Measurements from ENCODE around the gene CSNK1E.

Gene CSNK1E

DNA sequence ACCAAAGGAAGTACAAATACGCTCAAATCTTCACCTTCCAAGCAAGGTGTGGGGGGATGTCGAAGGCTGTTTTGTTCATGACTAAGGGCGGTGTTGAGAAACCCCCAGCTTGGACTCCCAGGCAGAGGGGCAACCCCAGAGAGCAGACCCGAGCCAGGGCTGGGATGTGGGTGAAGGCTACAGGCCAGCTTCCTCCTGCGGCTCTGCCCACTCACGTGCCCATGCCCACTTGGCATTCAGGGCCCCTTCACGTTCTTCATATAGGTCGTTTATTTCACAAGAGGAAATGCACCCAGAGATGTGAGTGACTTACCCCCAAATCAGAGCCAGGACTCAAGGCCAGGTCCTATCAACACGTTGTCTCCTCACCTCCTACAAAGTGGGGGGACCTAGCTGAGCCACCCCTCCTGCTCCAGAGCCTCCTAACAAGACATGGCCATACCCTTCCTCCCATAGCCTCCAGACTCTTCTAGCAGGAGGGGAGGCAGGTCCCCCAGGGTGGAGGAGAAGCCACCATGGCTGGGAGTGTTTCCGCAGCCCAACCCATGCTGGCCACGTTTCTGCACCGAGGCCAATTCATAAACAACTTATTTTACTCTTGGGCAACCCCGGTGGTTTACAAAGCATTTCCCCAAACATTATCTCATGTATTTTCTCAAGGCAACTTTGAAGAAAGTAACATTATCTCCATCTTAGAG is 66.4 kb downstream of the CSNK1E start:
- FAIRE-seq (no peak), DNase-seq (ENCODE audit: low spot score) (no peak)

DNA sequence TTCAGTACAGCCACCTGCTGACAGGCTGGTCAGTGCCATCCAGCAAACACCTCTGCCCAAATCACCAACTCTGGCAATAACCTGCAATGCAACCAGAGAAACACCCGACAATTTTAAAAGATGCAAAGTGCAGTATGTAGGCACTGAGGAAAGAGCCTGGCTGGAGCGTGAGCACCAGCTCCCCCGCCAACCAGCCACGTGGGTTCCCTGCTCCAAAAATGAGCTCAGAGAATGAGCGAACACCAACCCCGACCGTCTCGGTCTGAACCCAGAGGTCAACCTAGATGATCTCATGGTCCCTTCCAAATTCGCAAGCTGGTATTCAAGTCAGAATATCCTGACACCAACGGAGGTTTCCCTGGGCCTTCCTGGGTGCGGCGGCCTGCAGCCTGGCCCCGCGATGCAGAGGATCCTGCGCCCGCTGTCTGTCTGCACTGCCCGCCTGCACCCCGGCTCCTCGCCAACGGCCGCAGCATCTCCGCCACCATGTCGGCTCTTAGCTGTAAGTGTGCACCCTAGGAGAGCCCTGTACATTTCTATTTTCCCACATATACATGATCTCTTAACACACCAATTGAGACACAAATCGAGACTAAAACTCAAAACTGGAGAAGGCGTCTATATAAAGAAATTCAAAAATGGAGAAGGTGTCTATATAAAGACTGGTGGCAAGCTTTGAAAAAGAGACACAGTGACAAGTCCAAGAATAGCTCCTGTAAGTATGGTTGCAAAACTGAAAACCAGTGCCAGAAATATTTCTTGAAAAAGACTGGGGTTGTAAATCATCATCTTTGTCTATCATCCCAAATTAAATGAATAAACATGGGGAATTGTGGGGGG is 67.2 kb downstream of the CSNK1E start:
- FAIRE-seq (no peak), DNase-seq (ENCODE audit: low spot score) (no peak)

DNA sequence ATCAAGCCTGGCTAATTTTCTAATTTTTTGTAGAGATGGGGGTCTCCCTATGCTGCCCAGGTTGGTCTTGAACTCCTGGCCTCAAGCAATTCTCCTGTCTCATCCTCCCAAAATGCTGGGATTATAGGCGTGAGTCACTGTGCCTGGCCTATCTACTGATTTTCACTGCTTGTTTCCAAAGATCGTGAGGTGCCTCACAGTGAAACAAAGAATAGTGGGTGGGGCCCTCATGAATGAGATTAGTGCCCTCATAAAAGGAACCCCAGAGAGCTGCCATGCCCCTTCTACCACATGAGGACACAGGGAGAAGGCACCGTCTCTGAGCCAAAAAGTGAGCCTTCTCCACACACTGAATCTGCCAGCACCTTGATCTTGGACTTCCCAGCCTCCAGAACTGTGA is 67.9 kb downstream of the CSNK1E start:
- no peak for FAIRE-seq

DNA sequence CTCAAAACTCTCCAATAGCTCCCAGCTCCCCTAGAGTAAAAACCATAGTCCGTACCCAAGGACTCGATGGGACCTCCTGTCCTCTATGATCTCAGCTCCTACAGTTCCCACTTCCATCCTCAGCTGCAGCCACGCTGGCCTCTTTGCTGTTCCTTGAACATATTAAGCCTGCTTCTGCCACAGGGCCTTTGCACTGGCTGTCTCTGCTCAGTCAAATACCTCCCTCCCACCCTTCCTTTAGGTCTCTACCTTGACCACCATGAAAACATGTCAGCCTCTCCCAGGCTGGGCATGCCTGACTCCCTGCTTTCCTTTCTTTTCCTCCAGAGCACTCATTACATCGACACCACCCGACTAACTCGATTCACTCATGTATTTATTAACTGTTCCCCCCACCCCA is 69.0 kb downstream of the CSNK1E start:
- no peak for FAIRE-seq

More for the DNA sequence above, 67.9 kb downstream of the CSNK1E start:
- DNase-seq (ENCODE audit: low spot score): no peak

DNA sequence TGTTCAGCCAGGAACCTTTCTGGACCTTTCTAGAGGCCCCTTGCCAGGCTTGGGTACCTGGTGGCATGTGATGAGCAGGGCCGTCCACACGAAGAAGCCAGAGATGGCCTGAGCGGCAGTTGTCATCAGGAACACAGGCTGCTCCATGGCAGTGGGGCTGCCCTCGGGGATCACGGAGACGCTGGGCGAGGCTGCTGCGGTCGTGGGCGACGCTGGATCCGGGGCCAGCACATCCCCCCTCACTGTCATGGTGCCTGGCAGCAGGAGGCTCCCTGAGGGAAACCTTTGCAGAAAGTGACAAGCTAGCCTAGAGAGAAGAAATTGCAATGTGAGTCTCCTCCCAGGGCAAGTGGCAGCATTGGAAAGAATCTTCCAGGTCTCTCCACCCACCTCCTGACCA is 69.5 kb downstream of the CSNK1E start:
- DNase-seq (ENCODE audit: low spot score) (no peak), FAIRE-seq (no peak)

More for the DNA sequence above, 69.0 kb downstream of the CSNK1E start:
- no peak for DNase-seq (ENCODE audit: low spot score)

DNA sequence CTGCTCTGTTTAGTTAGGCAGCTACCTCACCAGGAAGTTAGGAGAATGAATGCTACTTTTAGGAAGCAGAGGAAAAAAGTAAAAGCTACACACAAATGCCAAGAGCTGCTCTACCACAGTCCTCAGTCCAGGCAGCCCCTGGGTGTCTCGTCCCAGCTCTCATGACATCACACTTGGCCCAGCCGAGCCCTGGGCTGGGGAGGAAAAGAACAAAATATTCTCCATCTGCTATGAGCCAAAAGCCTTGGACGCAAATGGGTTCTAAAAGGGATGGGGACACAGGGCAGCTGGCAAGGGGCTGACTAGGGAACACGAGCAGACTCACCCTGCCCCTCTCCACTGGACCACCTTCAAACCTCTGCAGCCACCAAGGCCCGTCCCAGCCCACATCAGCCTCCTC is 70.5 kb downstream of the CSNK1E start:
- no peak for FAIRE-seq
- no peak for DNase-seq (ENCODE audit: low spot score)

DNA sequence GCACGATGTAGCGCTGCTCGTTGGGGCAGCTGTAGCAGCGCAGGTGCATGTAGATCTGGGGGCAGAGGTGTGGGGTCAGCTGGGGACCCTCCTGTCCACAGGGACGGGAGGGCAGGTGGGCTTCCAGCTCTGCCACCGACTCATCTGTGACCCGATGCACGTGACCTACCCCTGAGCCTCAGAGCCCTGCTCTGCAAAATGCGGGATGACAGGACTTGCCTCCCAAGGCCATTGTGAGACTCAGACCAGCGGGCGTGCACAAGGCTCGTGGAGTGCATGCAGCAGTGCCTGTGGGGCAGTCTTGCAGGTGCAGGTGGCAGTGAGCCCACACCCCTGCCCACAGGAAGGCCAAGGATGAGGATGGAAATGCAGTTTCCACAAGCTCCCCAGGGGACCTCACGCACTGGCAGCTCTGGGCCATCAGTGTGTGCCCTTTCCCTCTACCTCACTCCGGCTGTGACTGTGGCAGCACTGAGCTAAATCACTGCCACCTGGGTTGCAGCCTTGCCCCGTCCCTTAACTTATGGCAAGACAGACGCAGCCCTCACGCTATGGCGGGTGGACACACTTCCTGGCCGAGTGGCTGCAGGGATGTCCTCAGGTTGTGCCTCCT is 71.1 kb downstream of the CSNK1E start:
- FAIRE-seq: no peak
- no peak for DNase-seq (ENCODE audit: low spot score)

DNA sequence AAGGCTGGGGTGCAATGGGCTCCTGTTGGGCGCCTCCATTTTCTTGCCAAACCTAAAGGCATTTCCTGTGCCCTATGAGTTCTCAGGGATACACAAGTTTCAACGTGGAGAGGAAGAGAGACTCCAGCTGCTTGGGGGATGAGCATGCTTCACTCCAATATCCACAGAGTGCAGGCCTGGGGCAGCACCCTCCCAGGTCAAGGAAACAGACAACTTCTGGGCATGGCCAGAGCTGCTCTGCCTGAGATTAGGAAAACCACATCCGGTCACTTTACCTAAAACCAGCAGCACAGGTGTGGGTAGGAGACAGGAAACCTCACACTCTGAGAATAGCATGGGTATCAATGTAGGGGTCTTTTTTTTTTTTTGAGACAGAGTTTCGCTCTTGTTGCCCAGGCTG is 73.1 kb downstream of the CSNK1E start:
- FAIRE-seq (no peak), DNase-seq (ENCODE audit: low spot score) (no peak)

DNA sequence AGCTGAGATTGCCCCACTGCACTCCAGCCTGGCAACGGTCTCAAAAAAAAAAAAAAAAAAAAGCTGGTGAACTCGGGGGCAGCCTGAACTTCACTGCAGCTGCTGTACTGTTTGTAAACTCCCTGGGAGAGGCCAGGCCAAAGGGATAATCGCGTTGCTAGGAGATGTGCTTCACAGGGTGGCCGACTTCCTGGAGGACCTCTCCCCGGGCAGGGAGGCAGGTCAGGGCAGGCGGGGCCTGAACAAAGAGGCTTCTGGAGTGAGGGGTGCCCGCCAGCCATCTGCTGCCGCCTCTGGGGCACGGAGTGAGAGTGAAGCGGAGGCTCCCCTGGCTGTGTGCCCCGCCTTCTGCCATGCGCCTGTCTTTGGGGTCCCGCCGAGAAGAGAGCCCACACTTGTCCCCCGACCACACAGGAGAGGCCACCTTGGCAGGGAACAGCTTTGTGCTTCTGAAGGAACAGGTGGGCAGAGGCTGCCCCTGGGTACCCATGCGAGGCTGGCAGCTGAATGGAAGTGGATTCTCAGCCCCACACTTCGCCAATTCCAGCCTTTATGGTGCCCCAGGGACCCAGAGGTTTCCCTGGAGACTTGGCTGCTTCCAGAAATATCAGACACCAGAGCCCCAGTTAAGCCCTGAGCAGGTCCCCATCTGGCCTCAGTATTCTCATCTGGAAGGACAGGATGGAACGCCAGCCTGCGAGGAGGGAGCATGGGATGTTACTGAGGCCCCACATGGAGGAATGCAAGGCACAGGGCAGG is 74.0 kb downstream of the CSNK1E start:
- FAIRE-seq (no peak), DNase-seq (ENCODE audit: low spot score) (no peak)

DNA sequence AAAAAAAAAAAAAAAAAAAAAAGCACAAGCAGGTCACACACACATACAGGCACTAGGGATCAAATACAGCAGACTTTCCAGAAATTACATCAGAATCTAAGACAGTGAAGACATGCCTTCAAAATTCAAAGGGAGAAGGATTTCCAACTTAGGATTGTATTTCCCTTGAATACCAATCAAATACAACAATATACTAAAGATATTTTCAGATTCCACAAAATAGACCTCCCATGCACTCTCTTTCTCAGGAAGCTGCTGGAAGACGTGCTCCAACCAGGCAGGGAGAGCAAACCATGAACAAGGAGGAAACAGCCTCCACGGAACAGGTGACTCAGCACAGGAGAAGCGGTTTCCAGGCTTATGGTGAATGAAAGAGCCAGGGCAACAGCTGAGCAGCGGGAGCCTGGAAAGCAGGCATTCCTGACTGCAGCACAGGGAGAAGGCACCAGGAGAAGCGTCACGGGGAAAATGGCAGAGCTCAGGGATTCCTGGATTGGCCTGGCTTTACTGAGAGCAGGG is 76.4 kb downstream of the CSNK1E start:
- peak; percentile 90 for DNase-seq (ENCODE audit: low spot score)

More for the DNA sequence above, 76.4 kb downstream of the CSNK1E start:
- peak; percentile 30 for FAIRE-seq

Data from urothelium cell line (cell line).